Nephron progenitor cell (in vitro differentiated cells): ENCODE results near the gene ARHGAP21.

ENCODE experiments used
- DNase-seq: peaks from one replicate; pipeline ENCODE4 v3.0.0; 2021
- H3K27ac Mint-ChIP-seq: 2 replicates; pipeline ENCODE4 v1.8.0; 2021; ENCODE audit warnings: mild to moderate bottlenecking, moderate library complexity, mixed read lengths
- H3K27me3 Mint-ChIP-seq: 2 replicates; pipeline ENCODE4 v1.8.0; 2021; ENCODE audit warnings: mild to moderate bottlenecking, low read depth, mixed read lengths; ENCODE audit not compliant: poor library complexity
- H3K36me3 Mint-ChIP-seq: 2 replicates; pipeline ENCODE4 v1.8.0; 2021; ENCODE audit warnings: low read depth, mixed read lengths
- H3K4me1 Mint-ChIP-seq: 2 replicates; pipeline ENCODE4 v1.8.0; 2021; ENCODE audit warnings: mixed read lengths
- H3K4me3 Mint-ChIP-seq: 2 replicates; pipeline ENCODE4 v1.8.0; 2021; ENCODE audit warnings: mild to moderate bottlenecking, moderate library complexity, mixed read lengths
- H3K9me3 Mint-ChIP-seq: 2 replicates; pipeline ENCODE4 v1.8.0; 2021; ENCODE audit warnings: mild to moderate bottlenecking, moderate library complexity, mixed read lengths
- TF ChIP-seq, protein P1 (sequence below): fragments of 200-600 bp; sonication (generic); IDR thresholded peaks from 2 replicates; pipeline ENCODE4 v1.5.0; 2021; ENCODE audit warnings: antibody characterized with exemption

ARHGAP21 gene

DNA sequence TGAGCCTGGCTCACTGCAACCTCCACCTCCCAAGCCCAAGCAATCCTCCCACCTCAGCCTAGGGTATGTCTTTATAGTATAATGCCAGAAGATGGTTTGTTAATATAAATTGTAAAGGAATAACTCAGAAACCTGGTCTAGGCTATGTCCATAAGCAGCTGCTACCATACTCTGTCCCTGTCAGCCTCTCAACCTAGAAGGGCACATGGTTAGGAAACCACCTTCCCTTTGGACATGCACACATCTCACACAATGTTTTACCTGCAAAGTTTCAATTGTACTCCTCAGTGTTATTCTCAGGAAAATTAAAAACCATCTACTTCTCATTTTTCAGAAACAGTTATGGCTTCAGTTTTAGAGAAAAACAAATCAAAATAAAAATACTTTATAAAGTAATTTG is 40.1 kb downstream of the ARHGAP21 start:
- DNase-seq: no peak
- Mint-ChIP-seq H3K9me3 (peaks cover 15% of the 10 kb centered on the region), H3K4me1 (no peaks in the 10 kb centered on the region), H3K27me3 (no peaks in the 10 kb centered on the region), H3K4me3 (no peak overlapping the region), H3K27ac (no peak overlapping the region), H3K36me3 (peaks cover 74% of the 10 kb centered on the region)
- TF ChIP-seq, protein P1, sequence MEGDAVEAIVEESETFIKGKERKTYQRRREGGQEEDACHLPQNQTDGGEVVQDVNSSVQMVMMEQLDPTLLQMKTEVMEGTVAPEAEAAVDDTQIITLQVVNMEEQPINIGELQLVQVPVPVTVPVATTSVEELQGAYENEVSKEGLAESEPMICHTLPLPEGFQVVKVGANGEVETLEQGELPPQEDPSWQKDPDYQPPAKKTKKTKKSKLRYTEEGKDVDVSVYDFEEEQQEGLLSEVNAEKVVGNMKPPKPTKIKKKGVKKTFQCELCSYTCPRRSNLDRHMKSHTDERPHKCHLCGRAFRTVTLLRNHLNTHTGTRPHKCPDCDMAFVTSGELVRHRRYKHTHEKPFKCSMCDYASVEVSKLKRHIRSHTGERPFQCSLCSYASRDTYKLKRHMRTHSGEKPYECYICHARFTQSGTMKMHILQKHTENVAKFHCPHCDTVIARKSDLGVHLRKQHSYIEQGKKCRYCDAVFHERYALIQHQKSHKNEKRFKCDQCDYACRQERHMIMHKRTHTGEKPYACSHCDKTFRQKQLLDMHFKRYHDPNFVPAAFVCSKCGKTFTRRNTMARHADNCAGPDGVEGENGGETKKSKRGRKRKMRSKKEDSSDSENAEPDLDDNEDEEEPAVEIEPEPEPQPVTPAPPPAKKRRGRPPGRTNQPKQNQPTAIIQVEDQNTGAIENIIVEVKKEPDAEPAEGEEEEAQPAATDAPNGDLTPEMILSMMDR: no peak

DNA sequence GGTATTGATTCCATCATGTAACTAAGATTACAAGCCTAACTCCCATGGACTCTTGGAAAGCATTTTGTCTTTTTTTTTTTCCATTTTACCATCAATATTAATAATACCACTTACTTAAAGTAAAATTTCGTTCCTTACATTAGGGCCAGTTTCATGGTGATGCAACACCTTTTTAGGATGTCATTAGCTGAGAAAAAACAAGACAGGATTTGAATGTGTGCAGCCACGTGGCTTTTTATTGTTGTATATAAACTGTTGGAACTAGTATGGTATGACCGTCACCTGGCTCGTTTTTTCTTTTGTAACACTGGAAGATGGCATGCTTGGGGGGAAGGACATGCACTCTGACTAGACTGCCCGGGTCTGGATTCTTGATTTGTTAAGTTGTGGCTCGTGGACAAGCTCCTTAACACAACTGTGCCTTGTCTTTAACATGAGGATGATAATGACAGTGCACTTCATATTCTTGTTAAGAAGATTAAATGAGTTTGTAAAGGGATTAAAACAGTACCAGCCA is 42.1 kb downstream of the ARHGAP21 start:
- no peak for DNase-seq
- TF ChIP-seq, protein P1: no peak
- H3K9me3 Mint-ChIP-seq: peaks cover 27% of the 10 kb centered on the region
- H3K27me3 Mint-ChIP-seq: no peaks in the 10 kb centered on the region
- no peaks in the 10 kb centered on the region for H3K4me1 Mint-ChIP-seq
- H3K27ac Mint-ChIP-seq: no peak overlapping the region
- peaks cover 79% of the 10 kb centered on the region for H3K36me3 Mint-ChIP-seq
- H3K4me3 Mint-ChIP-seq: no peak overlapping the region

DNA sequence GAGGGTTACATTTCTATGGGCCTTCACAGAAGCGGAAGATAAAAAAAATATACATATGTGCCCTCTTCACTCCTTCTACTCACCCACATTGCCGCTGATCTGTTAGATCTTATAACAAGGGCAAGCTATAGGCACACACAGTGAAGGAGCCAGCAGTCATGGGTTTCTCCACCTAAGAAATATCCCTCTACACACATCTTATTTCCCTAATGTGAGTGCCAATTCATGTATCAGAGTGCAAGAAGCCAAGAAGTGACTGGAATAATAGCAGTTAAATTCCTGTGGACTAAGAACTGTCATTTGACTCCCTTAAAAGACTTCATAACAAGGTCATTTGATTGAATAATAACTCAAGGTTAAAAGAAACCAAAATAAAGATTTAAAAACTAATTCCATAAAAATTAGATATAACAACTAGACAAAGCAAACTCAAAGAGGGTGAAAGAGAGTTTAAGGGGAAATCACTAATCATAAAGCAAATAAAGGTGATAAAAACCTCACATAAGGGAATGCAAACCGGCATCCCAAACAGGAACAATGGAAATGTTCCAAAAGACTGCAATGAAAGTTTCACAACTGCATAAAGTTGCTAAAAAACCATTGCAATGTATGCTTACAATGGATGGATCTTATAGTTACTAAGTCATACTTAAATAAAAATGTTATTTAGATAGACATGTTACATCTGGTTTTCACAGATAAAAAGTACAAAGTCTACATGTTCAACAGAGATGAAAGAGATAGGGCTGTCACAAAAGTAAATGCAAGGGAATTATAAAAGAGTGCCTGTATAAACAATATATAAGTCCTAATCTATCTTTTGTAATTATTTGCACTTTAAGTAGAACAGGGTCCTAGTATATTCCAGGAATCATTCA is 42.8 kb downstream of the ARHGAP21 start:
- peaks cover 74% of the 10 kb centered on the region for H3K36me3 Mint-ChIP-seq
- no peak overlapping the region for H3K4me3 Mint-ChIP-seq
- H3K9me3 Mint-ChIP-seq: peaks cover 27% of the 10 kb centered on the region
- no peaks in the 10 kb centered on the region for H3K4me1 Mint-ChIP-seq
- no peak overlapping the region for H3K27ac Mint-ChIP-seq
- no peaks in the 10 kb centered on the region for H3K27me3 Mint-ChIP-seq
- DNase-seq: no peak
- TF ChIP-seq, protein P1: no peak

DNA sequence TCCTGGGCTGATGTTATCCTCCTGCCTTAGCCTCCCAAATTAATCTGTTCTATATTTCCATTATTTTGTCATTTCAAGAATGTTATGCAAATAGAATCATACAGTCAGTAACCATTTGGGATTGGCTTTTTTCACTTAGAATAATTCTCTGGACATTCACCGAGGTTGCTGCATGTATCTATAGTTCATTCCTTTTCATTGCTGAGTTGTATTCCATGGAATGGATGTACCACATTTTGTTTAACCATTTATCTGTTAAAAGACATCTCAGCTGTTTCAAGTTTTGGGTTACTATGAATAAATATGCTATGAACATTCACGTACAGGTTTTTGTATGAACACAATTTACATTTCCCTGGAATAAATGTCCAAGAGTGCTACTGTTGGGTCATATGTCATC is 44.9 kb downstream of the ARHGAP21 start:
- Mint-ChIP-seq H3K4me3 (no peak overlapping the region), H3K27me3 (no peaks in the 10 kb centered on the region)

DNA sequence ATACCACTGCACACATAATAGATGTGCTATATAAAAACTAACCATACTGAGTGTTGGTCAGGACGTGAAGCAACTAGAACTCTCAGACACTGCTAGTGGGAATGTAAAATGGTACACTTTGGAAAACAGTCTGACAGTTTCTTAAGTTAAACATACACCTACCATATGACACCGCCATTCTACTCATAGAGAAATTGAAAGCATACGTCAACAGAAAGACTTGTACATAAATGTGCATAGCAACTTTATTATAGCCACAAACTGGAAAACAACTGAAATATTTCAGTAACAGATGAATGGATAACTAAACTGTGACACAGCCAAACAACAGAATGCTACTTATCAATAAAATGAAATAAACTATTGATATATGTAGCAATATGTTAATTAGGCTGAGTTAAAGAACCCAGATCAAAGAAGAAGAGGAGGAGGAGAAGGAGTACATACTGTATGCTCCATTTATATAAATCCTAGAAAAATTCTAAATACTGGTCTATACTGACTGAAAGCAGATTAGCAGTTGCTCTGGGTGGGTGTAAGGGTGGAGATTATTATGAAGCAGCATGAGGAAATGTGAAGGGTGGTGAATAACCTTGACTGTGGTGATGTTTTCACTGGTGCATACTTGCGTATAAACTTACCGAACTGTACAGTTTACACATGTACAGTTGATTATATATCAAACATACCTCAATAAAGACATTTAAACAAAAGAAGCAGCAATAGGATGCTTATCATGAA is 48.6 kb downstream of the ARHGAP21 start:
- no peak overlapping the region for H3K27ac Mint-ChIP-seq
- TF ChIP-seq, protein P1: no peak
- H3K27me3 Mint-ChIP-seq: no peaks in the 10 kb centered on the region
- H3K4me1 Mint-ChIP-seq: peaks cover 8% of the 10 kb centered on the region
- peaks cover 19% of the 10 kb centered on the region for H3K9me3 Mint-ChIP-seq
- no peak overlapping the region for H3K4me3 Mint-ChIP-seq
- no peak for DNase-seq
- H3K36me3 Mint-ChIP-seq: peaks cover 43% of the 10 kb centered on the region

More for the DNA sequence above, 44.9 kb downstream of the ARHGAP21 start:
- no peak overlapping the region for H3K27ac Mint-ChIP-seq
- peaks cover 66% of the 10 kb centered on the region for H3K36me3 Mint-ChIP-seq
- H3K4me1 Mint-ChIP-seq: no peaks in the 10 kb centered on the region
- TF ChIP-seq, protein P1: no peak
- no peak for DNase-seq
- peaks cover 23% of the 10 kb centered on the region for H3K9me3 Mint-ChIP-seq
